GM19328 (cell line): ENCODE results near the gene KRTAP5-9.
"Not testable (repeated sequence)": the region's sequence is repeated elsewhere in the genome, so short reads cannot be mapped to it uniquely, and the experiment has no call there.

Source experiments
- ATAC-seq: cut with Tn5 transposase; IDR thresholded peaks from one replicate; pipeline ENCODE4 v1.9.1; 2021; ENCODE audit warnings: mild to moderate bottlenecking, moderate library complexity; ENCODE audit not compliant: unreplicated experiment

Gene KRTAP5-9

DNA sequence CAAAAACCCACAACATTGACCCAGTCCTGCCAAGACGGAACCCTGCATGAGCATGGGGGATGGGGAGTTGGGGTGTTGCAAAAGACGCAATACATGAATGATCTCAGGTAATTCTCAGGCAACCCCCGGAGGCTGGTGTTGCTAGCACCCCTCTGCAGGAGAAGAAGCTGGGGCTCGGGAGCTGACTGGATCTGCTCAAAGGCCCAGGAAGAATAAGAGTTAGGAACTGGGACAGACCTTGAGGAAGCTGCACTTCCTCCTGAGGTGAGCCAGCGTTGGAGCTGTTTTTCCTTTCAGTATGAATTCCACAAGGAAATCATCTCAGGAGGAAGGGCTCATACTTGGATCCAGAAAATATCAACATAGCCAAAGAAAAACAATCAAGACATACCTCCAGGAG lies at the start of gene KRTAP5-9:
Gene KRTAP5-9 (plus strand): TSS at position 301 of the 400 bp plus-strand sequence. CDS start 238 bp downstream, outside the sequence.
- ATAC-seq, result no peak

DNA sequence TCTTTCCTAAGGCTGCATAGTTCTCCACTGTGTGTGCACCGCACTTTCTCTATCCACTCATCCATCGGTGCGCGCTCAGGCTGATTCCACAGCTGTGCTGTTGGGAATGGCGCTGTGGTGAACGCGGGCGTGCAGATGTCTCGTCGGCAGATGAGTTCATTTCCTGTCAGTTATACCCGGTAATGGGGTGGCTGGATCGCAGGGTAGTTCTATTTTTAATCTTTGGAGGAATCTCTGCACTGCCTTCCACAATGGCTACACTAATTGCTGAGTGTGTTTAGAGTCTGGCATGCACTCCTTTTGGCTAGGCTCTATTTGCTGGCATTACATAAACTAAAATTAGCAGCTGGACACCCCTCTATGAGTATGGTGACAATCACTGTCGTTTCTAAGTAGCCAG lies 49.1 kb upstream of the KRTAP5-9 start:
- ATAC-seq, result no peak

DNA sequence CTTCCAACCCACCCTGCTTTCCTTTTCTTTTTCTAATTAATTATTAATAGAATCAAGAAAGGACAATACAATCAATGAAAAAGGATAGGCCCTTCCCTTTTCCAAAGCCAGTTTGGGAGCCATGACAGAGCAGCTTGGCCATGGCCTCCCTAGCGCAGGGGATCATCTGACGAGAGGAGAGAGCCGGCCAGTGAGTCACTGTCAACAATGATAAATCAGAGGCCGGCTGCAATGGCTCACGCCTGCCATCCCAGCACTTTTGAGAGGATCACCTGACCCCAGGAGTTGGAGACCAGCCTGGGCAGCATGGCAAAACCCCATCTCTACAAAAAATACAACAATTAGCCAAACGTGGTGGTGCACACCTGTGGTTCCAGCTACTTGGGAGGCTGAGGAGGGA lies 48.7 kb upstream of the KRTAP5-9 start:
- ATAC-seq, result no peak

GRCh38 chr11:71500601-71501021 lies 47.6 kb upstream of the KRTAP5-9 start:
- no peak for ATAC-seq

GRCh38 chr11:71501071-71501985 lies 46.9 kb upstream of the KRTAP5-9 start:
- ATAC-seq, result no peak

DNA sequence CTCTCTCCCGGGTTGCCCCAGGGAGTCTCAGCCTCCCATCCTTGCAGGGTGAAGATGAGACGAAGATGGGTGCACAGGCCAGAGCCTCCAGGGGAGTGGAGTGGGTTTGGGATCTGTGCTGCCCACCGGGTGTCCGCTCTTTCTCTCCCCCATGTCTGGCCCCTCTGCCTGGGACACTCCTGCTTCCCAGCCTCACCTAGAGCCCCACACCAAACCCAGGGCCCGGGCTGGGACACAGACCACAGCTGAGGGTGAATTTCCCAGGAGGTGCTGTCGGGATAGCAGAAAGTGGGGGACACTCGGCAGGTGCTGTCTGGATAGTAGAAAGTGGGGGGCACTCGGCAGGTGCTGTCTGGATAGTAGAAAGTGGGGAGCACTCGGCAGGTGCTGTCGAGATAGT lies 46.2 kb upstream of the KRTAP5-9 start:
- ATAC-seq, result no peak

DNA sequence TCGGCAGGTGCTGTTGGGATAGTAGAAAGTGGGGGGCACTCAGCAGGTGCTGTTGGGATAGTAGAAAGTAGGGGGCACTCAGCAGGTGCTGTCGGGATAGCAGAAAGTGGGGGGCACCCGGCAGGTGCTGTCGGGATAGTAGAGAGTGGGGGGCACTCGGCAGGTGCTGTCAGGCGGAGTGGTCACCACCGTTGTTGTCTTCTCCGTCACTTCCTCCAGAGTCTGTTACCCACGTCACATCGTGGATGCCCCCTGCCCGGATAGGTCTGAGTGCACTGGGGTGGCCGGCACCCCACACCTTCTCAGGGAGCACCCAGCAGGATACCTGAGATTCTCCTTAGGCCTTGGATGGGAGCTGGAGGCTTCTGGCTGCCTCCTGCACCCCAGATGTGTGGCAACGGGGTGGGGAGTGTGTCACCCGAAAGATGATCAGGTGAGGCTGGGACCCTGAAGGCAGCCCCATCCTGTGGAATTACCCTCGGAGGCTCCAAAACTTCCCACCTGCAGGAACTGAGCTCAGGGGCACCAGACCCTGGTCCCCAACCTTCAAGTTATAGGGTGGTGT lies 45.3 kb upstream of the KRTAP5-9 start:
- ATAC-seq, result no peak

- no peak for ATAC-seq
Measured at GRCh38 chr11:71504531-71504930, 43.7 kb upstream of the KRTAP5-9 start.

DNA sequence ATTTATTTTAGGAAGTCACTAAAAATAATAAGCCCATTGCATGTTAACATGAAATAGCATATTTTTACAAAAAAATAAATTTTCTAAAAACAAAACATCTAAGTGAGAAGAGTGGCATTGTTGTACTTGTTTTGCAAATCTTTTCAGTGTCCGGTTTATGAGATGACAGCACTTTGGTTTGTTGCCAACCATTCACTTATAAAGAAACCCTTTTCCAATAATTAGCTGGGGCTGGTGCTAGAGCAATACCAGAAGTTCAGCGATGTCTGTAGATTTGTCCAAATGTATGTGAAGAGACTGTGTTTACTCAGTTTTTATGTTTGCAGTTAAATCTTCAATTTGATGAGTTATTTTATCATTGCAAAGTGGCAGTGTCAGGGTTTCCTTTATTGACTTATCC lies 43.2 kb upstream of the KRTAP5-9 start:
- no peak for ATAC-seq

- no peak for ATAC-seq
Measured at GRCh38 chr11:71505781-71506180, 42.4 kb upstream of the KRTAP5-9 start.

DNA sequence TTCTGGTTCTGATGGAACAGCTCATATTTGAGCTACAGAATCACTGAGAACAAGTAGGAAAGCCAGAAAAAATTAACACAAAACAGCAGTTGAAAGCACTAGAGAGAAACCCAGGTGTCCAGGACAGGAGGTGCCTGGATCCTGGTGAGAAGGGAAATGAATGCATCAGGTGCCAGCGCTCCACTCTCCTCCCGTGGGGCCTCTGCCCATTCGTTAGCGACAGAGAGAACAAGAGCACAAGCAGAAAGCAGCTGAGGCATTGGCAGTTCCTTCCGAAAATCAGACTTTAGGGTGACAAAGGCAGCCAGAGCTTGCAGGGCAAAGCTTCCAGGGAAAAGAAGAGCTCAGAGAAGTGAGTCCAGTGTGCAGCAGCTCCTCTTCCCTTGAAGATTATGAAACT lies 41.1 kb upstream of the KRTAP5-9 start:
- ATAC-seq, result no peak

- ATAC-seq, result no peak
Measured at GRCh38 chr11:71518506-71519471, 29.4 kb upstream of the KRTAP5-9 start.

DNA sequence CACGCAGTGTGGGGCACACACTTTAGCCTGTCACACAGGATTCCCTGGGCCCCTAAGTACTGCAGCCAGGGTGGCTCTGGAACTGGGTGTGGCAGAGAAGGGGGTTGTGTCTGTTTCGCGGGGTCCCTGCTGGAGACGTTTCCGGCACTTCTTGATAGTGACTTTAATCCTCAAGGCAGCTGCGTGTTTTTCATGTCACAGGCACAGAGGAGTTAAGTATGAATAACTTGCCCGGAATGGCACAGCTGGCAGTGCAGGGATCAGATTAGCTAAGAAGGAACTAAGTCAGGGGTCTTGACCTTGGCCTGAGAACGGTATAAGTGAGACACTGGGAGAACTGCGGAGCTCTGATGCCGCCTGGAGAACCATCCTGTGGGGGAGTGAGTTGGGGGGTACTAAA lies 28.7 kb upstream of the KRTAP5-9 start:
- no peak for ATAC-seq

GRCh38 chr11:71525188-71525937 lies 22.9 kb upstream of the KRTAP5-9 start:
- ATAC-seq, result no peak

DNA sequence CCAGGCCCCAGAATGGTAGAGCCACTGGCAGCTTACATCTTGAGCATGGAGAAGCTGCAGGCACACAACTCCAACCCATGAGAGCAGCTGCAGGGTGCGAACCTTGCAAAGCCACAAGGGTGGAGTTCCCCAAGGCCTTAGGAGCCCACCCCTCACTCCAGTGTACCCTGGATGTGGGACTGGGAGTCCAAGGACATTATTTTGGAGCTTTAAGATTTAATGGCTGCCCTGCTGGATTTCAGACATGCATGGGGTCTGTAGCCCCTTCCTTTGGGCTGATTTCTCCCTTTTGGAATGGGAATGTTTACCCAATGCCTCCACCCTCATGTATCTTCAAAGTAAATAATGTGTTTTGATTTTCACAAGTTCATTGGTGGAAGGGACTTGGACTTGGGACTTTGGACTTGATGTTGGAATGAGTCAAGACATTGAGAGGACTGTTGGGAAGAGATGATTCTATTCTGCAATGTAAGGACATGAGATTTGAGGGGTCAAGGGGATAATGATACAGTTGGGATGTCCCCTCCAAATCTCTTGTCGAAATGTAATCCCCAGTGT lies 22.2 kb upstream of the KRTAP5-9 start:
- ATAC-seq, result no peak

DNA sequence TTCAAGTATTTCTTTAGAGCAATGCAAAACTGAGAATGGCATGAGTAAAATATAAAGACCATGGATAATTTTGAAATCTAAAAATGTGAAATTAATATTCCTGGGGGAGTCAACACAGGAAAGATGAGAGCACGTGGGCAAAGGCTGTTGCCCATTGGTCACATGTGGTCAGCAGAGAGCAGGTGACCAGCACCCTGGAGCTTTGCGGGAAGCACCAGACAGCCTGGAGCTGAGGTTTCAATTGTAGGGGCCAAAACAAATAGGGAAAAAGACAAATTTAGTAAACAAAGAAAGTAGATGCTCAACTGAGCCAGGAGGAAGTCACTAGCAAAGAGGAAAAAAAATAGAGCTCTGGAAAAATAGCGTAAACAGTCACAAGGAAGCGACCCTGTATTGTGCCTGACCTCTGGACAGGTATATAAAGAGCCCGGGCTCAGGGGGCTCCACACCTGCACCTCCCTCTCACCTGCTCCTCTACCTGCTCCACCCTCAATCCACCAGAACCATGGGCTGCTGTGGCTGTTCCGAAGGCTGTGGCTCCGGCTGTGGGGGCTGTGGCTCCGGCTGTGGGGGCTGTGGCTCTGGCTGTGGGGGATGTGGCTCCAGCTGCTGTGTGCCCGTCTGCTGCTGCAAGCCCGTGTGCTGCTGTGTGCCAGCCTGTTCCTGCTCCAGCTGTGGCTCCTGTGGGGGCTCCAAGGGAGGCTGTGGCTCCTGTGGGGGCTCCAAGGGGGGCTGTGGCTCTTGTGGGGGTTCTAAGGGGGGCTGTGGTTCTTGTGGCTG lies 21.2 kb upstream of the KRTAP5-9 start, which contains the start of gene KRTAP5-7:
Gene KRTAP5-7 (plus strand): TSS at position 472 of the 780 bp plus-strand sequence. CDS start 34 bp downstream, at position 506.
- ATAC-seq, result not testable (repeated sequence)

DNA sequence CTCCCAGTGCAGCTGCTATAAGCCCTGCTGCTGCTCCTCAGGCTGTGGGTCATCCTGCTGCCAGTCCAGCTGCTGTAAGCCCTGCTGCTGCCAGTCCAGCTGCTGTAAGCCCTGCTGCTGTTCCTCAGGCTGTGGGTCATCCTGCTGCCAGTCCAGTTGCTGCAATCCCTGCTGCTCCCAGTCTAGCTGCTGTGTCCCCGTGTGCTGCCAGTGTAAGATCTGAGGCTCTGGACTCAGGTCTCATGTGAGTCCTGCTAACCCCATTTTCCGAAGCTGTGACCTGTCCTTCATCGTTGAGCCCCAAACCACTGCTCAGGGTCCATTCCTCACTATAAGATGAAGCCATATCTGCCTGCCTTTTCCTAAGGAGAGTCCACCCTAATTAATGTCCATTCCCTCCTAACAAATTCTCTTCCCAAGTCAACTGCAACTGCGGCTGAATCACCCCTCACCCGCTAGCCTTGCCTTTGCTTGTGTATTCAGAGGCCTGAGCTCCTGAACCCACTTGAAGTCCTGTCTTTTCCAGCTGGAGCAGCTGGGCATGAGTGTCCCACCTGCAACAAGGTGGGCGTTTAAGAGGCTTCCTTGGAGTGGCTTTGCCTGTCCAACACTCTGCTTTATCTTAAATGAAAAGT lies 20.5 kb upstream of the KRTAP5-9 start:
- ATAC-seq, result no peak

GRCh38 chr11:71530602-71531001 lies 17.6 kb upstream of the KRTAP5-9 start:
- ATAC-seq, result no peak
